GM23338 (cell line): ENCODE results near the gene CEP350.

Experiments
- CTCF ChIP-seq, 2 experiments: fragments of 200-600 bp in 1 of 2; sonication (generic) in 1 of 2; conservative IDR thresholded peaks; 2 replicates each; pipeline versions ENCODE4 v1.5.1 to v1.6.1; 2016 to 2017; ENCODE audit warnings: antibody characterized with exemption in 2 of 2, low read depth in 2 of 2, mild to moderate bottlenecking in 2 of 2, moderate library complexity in 1 of 2
- ETS1 ChIP-seq: IDR thresholded peaks from 2 replicates; pipeline ENCODE4 v1.6.1; 2016; ENCODE audit warnings: antibody characterized with exemption
- EZH2 ChIP-seq: fragments of 200-600 bp; sonication (generic); IDR thresholded peaks from one replicate; pipeline ENCODE4 v1.8.0; 2017; ENCODE audit warnings: antibody characterized with exemption, mild to moderate bottlenecking, low read depth; ENCODE audit not compliant: unreplicated experiment
- EZH2phosphoT487 ChIP-seq: fragments of 200-600 bp; sonication (generic); IDR thresholded peaks from one replicate; pipeline ENCODE4 v1.8.1; 2018; ENCODE audit warnings: antibody characterized with exemption; ENCODE audit not compliant: unreplicated experiment
- JUNB ChIP-seq: IDR thresholded peaks from one replicate; pipeline ENCODE4 v1.6.1; 2016; ENCODE audit warnings: antibody characterized with exemption; ENCODE audit not compliant: unreplicated experiment
- POLR2AphosphoS5 ChIP-seq: IDR thresholded peaks from 2 replicates; pipeline ENCODE4 v1.6.1; 2016; ENCODE audit warnings: antibody characterized with exemption, low read depth
- REST ChIP-seq: IDR thresholded peaks from one replicate; pipeline ENCODE4 v1.6.1; 2018; ENCODE audit warnings: antibody characterized with exemption; ENCODE audit not compliant: unreplicated experiment
- STAT1 ChIP-seq: IDR thresholded peaks from one replicate; pipeline ENCODE4 v1.6.1; 2016; ENCODE audit warnings: antibody characterized with exemption; ENCODE audit not compliant: unreplicated experiment

- TF ChIP-seq EZH2phosphoT487 (no peak), CTCF (conservative IDR thresholded peaks at IDR 0.05; ENCODE audit: low read depth in 2 of 2) (no peak), EZH2 (no peak), STAT1 (no peak), POLR2AphosphoS5 (no peak), REST (no peak), JUNB (no peak), ETS1 (no peak)
Observed at GRCh38 chr1:179926850-179927205, 27.8 kb upstream of the CEP350 start.
